AML-193 (cell line): ENCODE data around the gene ARHGEF38.
"Not testable (repeated sequence)": the region's sequence is repeated elsewhere in the genome, so short reads cannot be mapped to it uniquely, and the experiment has no call there.

Source experiments
- DNase-seq, 2 experiments: peaks; one replicate each; lab custom pipeline; 2025; lab: John Stamatoyannopoulos, UW

ARHGEF38 gene

GRCh38 chr4:105651884-105652283 lies 99.5 kb downstream of the ARHGEF38 start:
- no peak for DNase-seq

- no peak for DNase-seq
Measured at GRCh38 chr4:105652286-105652888, 100.0 kb downstream of the ARHGEF38 start.

- DNase-seq = no peak
Measured at GRCh38 chr4:105657117-105657765, 104.8 kb downstream of the ARHGEF38 start.

- no peak for DNase-seq
Measured at GRCh38 chr4:105659190-105659589, 106.8 kb downstream of the ARHGEF38 start.

- DNase-seq = no peak
Measured at GRCh38 chr4:105661028-105661427, 108.6 kb downstream of the ARHGEF38 start.

GRCh38 chr4:105662935-105663675 lies 110.7 kb downstream of the ARHGEF38 start:
- no peak for DNase-seq

- DNase-seq = peak; percentile 29 to 54
Measured at GRCh38 chr4:105666693-105667092, 114.3 kb downstream of the ARHGEF38 start.

- no peak for DNase-seq
Measured at GRCh38 chr4:105670684-105671083, 118.3 kb downstream of the ARHGEF38 start.

GRCh38 chr4:105671301-105671700 lies 118.9 kb downstream of the ARHGEF38 start:
- DNase-seq = no peak

GRCh38 chr4:105674011-105674410 lies 121.6 kb downstream of the ARHGEF38 start:
- DNase-seq = no peak

GRCh38 chr4:105677709-105678108 lies 125.3 kb downstream of the ARHGEF38 start:
- DNase-seq = no peak

- no peak for DNase-seq
Measured at GRCh38 chr4:105679186-105679585, 126.8 kb downstream of the ARHGEF38 start.

GRCh38 chr4:105683038-105683437 lies 130.6 kb downstream of the ARHGEF38 start:
- no peak for DNase-seq

GRCh38 chr4:105686571-105686970 lies 134.2 kb downstream of the ARHGEF38 start:
- no peak for DNase-seq

GRCh38 chr4:105694812-105695211 lies 142.4 kb downstream of the ARHGEF38 start:
- not testable (repeated sequence) for DNase-seq

- not testable (repeated sequence) for DNase-seq
Measured at GRCh38 chr4:105695832-105696231, 143.4 kb downstream of the ARHGEF38 start.

GRCh38 chr4:105698607-105699006 lies 146.2 kb downstream of the ARHGEF38 start:
- DNase-seq = no peak

- no peak for DNase-seq
Measured at GRCh38 chr4:105707782-105708180, 155.4 kb downstream of the ARHGEF38 start.

GRCh38 chr4:105708181-105709080 lies 156.0 kb downstream of the ARHGEF38 start, which contains the start of the genes GSTCD and INTS12:
GSTCD (plus strand) TSS chr4:105708784; CDS start chr4:105717614, 8,830 bp downstream.
INTS12 (minus strand) TSS chr4:105708689; CDS start chr4:105700005, 8,684 bp downstream.
- DNase-seq = peak; percentile 79

- peak; percentile 24 to 36 for DNase-seq
Measured at GRCh38 chr4:105709081-105709450, 156.6 kb downstream of the ARHGEF38 start.

GRCh38 chr4:105710012-105710600 lies 157.7 kb downstream of the ARHGEF38 start:
- no peak for DNase-seq
